GM12878 (cell line): ENCODE measurements around the gene RHEX. TPM values are rescaled to one million over a fixed set of nuclear protein-coding genes. Genes with fewer than 3 reads are reported as not detected.
A peak's percentile ranks its signal among the peaks of the same experiment; 100 is the strongest.

Experiments used
- ATAC-seq: fragments of 200-7000 bp; cut with Tn5 transposase; 3 replicates; pipeline ENCODE4 v1.9.1; 2020; ENCODE audit warnings: mild to moderate bottlenecking, moderate library complexity
- BruUV-seq: library from RNA; stranded (reverse); fragments of 400-500 nt; replicated peaks from 2 replicates; lab custom pipeline; 2021; lab: Mats Ljungman, UMichigan
- CTCF ChIA-PET: fragments of 300-600 bp; sonication (Branson Sonifier 250); formaldehyde crosslinking; extraction: SDS; loops from one replicate; lab custom pipeline; 2021; ENCODE audit warnings: inconsistent platforms; lab: Yijun Ruan, JAX
- POLR2A ChIA-PET: fragments of 350-600 bp; formaldehyde crosslinking; extraction: SDS; loops from one replicate; lab custom pipeline; 2021; ENCODE audit warnings: inconsistent platforms; lab: Charles Lee
- RAD21 ChIA-PET: fragments of 300-600 bp; sonication (Branson Sonifier 250); formaldehyde crosslinking; loops from one replicate; lab custom pipeline; 2023; ENCODE audit warnings: antibody characterized with exemption; ENCODE audit not compliant: unreplicated experiment; lab: Charles Lee
- SMC1A ChIA-PET: fragments of 300-600 bp; sonication (Branson Sonifier 250); formaldehyde crosslinking; loops from one replicate; lab custom pipeline; 2023; ENCODE audit not compliant: unreplicated experiment, uncharacterized antibody; lab: Charles Lee
- DNase-seq: peaks from one replicate; pipeline ENCODE4 v3.0.0-alpha.2; 2011; ENCODE audit warnings: low read depth, low spot score
- FAIRE-seq: peaks from 3 replicates; lab custom pipeline; 2011; peaks lifted over from hg19 to GRCh38; lab: Jason Lieb, UNC
- H2AFZ ChIP-seq: 2 replicates; pipeline ENCODE4 v1.6.0; 2011; ENCODE audit warnings: low read depth, low read length, control low read depth; ENCODE audit not compliant: control insufficient read depth
- H3K27ac ChIP-seq: 2 replicates; pipeline ENCODE4 v1.5.1; 2011; ENCODE audit warnings: control low read depth; ENCODE audit not compliant: control insufficient read depth, insufficient read depth
- H3K27me3 ChIP-seq, 2 experiments: replicated peaks in 1 of 2; 2 replicates each; pipeline versions ENCODE4 v1.6.0 to v1.6.1; 2011; ENCODE audit warnings: low read length in 1 of 2; ENCODE audit not compliant: control insufficient read depth in 2 of 2, insufficient read depth in 2 of 2
- H3K36me3 ChIP-seq, 2 experiments: 2 replicates each; pipeline ENCODE4 v1.5.1; 2011; ENCODE audit warnings: low read length in 1 of 2; ENCODE audit not compliant: control insufficient read depth in 2 of 2, insufficient read depth in 2 of 2
- H3K4me1 ChIP-seq: 2 replicates; pipeline ENCODE4 v1.6.1; 2011; ENCODE audit warnings: mild to moderate bottlenecking, low read length, moderate library complexity, mixed read lengths; ENCODE audit not compliant: control insufficient read depth, insufficient read depth
- H3K4me2 ChIP-seq: 2 replicates; pipeline ENCODE4 v1.6.0; 2011; ENCODE audit warnings: control low read depth; ENCODE audit not compliant: control insufficient read depth, insufficient read depth
- H3K4me3 ChIP-seq: fragments of 200-600 bp; sonication (generic); 2 replicates; pipeline ENCODE4 v1.5.1; 2016
- H3K79me2 ChIP-seq: 2 replicates; pipeline ENCODE4 v1.6.0; 2011; ENCODE audit warnings: low read length; ENCODE audit not compliant: control insufficient read depth, insufficient read depth
- H3K9ac ChIP-seq: 2 replicates; pipeline ENCODE4 v1.8.0; 2011; ENCODE audit warnings: low read length, control low read depth, mixed read lengths; ENCODE audit not compliant: control insufficient read depth, insufficient read depth
- H3K9me3 ChIP-seq: replicated peaks from 3 replicates; pipeline ENCODE4 v1.5.1; 2011; ENCODE audit warnings: mild to moderate bottlenecking, low read length; ENCODE audit not compliant: control insufficient read depth, insufficient read depth
- H4K20me1 ChIP-seq: 2 replicates; pipeline ENCODE4 v1.6.0; 2011; ENCODE audit not compliant: control insufficient read depth, insufficient read depth
- BHLHE40 ChIP-seq, 2 experiments: fragments of 450-650 bp in 1 of 2; IDR thresholded peaks; 2 replicates each; pipeline ENCODE4 v1.6.1; 2011 to 2017; ENCODE audit warnings: low read depth in 2 of 2, borderline replicate concordance in 1 of 2, improper control_type of control experiment in 1 of 2, low read length in 1 of 2, mild to moderate bottlenecking in 1 of 2
- GABPA ChIP-seq: IDR thresholded peaks from 2 replicates; pipeline ENCODE4 v1.6.1; 2014; ENCODE audit warnings: antibody characterized with exemption, low read depth, mild to moderate bottlenecking, inconsistent platforms
- MYC ChIP-seq: IDR thresholded peaks from 2 replicates; pipeline ENCODE4 v1.6.1; 2011; ENCODE audit warnings: mild to moderate bottlenecking, low read length, moderate library complexity, inconsistent platforms; ENCODE audit not compliant: insufficient read depth, insufficient replicate concordance, insufficient read length, severe bottlenecking
- SIN3A ChIP-seq: IDR thresholded peaks from 2 replicates; pipeline ENCODE4 v1.6.1; 2012; ENCODE audit warnings: low read depth, low read length, improper control_type of control experiment
- WGBS: methylation state at CpG from one replicate; pipeline ENCODE4 v1.1.6; 2016; ENCODE audit warnings: low lambda C conversion rate; ENCODE audit not compliant: insufficient replicate concordance, insufficient coverage; ENCODE audit errors: missing lambda C conversion rate; 5-methylcytosine and 5-hydroxymethylcytosine counted together
- in situ Hi-C: fragments of 300-500 bp; cut with MboI; formaldehyde crosslinking; loops from 9 replicates; pipeline ENCODE4 v1.14.3; 2018; ENCODE audit warnings: mixed read lengths
- intact Hi-C: fragments of 100-400 bp; cut with micrococcal nuclease; formaldehyde crosslinking; loops from one replicate; pipeline ENCODE4 v1.14.2; 2022; ENCODE audit not compliant: unreplicated experiment
- polyA plus RNA-seq, 11 experiments: library from polyadenylated mRNA; depleted of rRNA in 4 of 11; unstranded in 6 of 11; stranded (reverse) in 5 of 11; fragments of >200 nt; fragmentation: Nextera tagmentation in 4 of 11; fragmentation: Illumina TruSeq in 1 of 11; extraction: Ambion mirVana in 4 of 11; extraction: Trizol in 1 of 11; gene quantifications; 1 replicate in 1 of 11; 2 replicates in 10 of 11; pipeline versions ENCODE4 v1.2.1 to v1.2.3, GENCODE V29; 2011 to 2016; ENCODE audit warnings: inconsistent platforms in 2 of 11, missing spikeins in 2 of 11, low read depth in 1 of 11
- total RNA-seq, 4 experiments: library from RNA; depleted of rRNA in 3 of 4; stranded (reverse); fragments of >200 nt in 3 of 4; fragmentation: Illumina TruSeq in 1 of 4; extraction: Trizol in 1 of 4; gene quantifications; 2 replicates each; pipeline versions ENCODE4 v1.2.1 to v1.2.3, GENCODE V29; 2013 to 2021
- TF ChIP-seq, protein P1 (sequence below): fragments of 450-650 bp; IDR thresholded peaks from 2 replicates; pipeline ENCODE4 v1.6.1; 2016; ENCODE audit warnings: mild to moderate bottlenecking
- TF ChIP-seq, protein P2 (sequence below): IDR thresholded peaks from 2 replicates; pipeline ENCODE4 v1.6.1; 2011; ENCODE audit warnings: low read depth, low read length, improper control_type of control experiment, borderline replicate concordance

Gene RHEX
- total and polyA plus RNA-seq, 10 of the 15 experiments (the other 5 are each of a cell fraction or from before 2014, with no cell fraction given): 2.4 to 11.4 (median 5.7) TPM

DNA sequence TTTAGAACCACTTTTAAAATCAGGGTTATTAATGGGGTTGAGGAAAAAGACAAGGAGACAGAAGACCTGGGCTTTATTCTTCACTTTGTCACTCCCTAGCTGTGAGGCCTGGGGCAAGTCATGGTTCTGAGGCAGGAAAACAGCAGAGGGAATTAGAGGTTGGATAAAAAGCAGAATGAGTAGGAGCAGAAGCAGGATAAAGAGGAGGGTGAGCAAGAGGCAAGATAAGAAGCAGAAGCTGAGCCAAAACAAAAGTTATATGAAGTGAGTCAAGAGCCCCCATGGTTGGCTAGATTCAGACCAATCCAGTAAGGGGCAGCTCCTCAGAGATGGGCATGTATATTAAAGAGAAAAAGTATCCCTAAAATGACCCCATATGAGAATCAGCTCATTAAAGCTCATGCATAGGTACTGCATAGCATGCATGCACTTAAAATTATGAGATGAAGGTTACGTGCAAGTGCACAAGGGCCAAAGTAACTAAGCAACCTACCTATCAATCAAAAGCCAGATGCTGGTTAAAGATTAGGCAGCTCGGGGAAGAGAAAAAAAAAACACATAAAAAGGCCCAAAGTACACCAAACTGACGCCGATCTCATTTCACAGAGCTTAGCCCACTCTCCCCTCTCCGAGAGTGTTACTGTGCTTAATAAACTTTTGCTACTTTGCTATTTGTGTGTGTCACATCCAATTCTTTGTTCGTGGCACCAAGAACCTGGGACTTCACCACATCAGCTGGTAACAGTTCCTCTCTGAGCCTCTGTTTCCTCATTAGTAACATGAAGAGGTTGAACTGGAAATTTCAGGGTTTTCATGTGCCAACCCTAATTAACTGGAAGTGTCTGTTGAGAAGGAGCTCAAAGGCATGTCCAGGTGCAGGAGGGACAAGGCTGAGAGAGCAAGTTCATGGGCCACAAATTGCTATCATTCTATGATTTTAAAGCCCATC lies 62.0 kb downstream of the RHEX start:
- CTCF ChIA-PET: interaction anchor here (0.6 to 1.9 kb wide), 7 partner anchors 9 to 457 kb away, joined by 3 to 10 read pairs (median 3); no protein-coding TSS in a partner anchor
- Histone ChIP-seq H3K4me2 (no peak overlapping the region), H3K27me3 (peaks cover 5 to 10% of the 10 kb centered on the region in 2 experiments; a peak in 3 of 4 replicates), H3K79me2 (no peaks in the 10 kb centered on the region), H3K9me3 (no peaks in the 10 kb centered on the region), H3K27ac (no peak overlapping the region), H2AFZ (no peak overlapping the region), H4K20me1 (no peaks in the 10 kb centered on the region), H3K36me3 (no peaks in the 10 kb centered on the region), H3K4me3 (no peak overlapping the region), H3K4me1 (no peaks in the 10 kb centered on the region), H3K9ac (no peak overlapping the region)
- BruUV-seq: no TSS peak
- RAD21 ChIA-PET: interaction anchor here (0.7 kb wide), 1 partner anchor 131 kb away, joined by 3 read pairs; no protein-coding TSS in a partner anchor
- DNase-seq (no peak), FAIRE-seq (no peak), ATAC-seq (no peak)
- WGBS: 30% methylated on average over 6 of the region's 6 CpGs
- POLR2A ChIA-PET: interaction anchor here (0.5 kb wide), 1 partner anchor 79 kb away, joined by 8 read pairs; no protein-coding TSS in a partner anchor
- intact Hi-C loops (no loop called here), in situ Hi-C loops (no loop called here)
- SMC1A ChIA-PET: interaction anchor here (0.6 to 1.6 kb wide), 6 partner anchors 8 to 856 kb away, joined by 3 to 5 read pairs (median 4); no protein-coding TSS in a partner anchor
- TF ChIP-seq, protein P1, sequence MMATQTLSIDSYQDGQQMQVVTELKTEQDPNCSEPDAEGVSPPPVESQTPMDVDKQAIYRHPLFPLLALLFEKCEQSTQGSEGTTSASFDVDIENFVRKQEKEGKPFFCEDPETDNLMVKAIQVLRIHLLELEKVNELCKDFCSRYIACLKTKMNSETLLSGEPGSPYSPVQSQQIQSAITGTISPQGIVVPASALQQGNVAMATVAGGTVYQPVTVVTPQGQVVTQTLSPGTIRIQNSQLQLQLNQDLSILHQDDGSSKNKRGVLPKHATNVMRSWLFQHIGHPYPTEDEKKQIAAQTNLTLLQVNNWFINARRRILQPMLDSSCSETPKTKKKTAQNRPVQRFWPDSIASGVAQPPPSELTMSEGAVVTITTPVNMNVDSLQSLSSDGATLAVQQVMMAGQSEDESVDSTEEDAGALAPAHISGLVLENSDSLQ: peak; percentile 62
- TF ChIP-seq SIN3A: no peak
- no peak for TF ChIP-seq BHLHE40 (IDR thresholded peaks at IDR 0.05; ENCODE audit: borderline replicate concordance in 1 of 2, low read depth in 2 of 2, low read length in 1 of 2)
- TF ChIP-seq GABPA: no peak
- TF ChIP-seq, protein P2, sequence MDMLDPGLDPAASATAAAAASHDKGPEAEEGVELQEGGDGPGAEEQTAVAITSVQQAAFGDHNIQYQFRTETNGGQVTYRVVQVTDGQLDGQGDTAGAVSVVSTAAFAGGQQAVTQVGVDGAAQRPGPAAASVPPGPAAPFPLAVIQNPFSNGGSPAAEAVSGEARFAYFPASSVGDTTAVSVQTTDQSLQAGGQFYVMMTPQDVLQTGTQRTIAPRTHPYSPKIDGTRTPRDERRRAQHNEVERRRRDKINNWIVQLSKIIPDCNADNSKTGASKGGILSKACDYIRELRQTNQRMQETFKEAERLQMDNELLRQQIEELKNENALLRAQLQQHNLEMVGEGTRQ: no peak
- TF ChIP-seq MYC: no peak
- TF ChIP-seq, all 136 proteins: peak for 1
